H1 (cell line): ENCODE measurements around the gene RGS6. TPM values are rescaled to one million over a fixed set of nuclear protein-coding genes. Genes with fewer than 3 reads are reported as not detected.

ENCODE experiments used
- CTCF ChIA-PET: fragments of 300-600 bp; sonication (Branson Sonifier 250); formaldehyde crosslinking; loops from one replicate; lab custom pipeline; 2021; ENCODE audit not compliant: partially characterized antibody; lab: Charles Lee
- POLR2A ChIA-PET: fragments of 300-600 bp; sonication (Branson Sonifier 250); formaldehyde crosslinking; loops from one replicate; lab custom pipeline; 2021; ENCODE audit warnings: inconsistent platforms; ENCODE audit not compliant: partially characterized antibody; lab: Charles Lee
- DNase-seq, 2 experiments: peaks; one replicate each; pipeline versions ENCODE4 v3.0.0 to v3.0.0-alpha.2; 2010 to 2022; ENCODE audit warnings: low spot score in 2 of 2, low read depth in 1 of 2, mixed read lengths in 1 of 2
- FAIRE-seq: peaks from 2 replicates; lab custom pipeline; 2011; peaks lifted over from hg19 to GRCh38; lab: Jason Lieb, UNC
- H2AFZ ChIP-seq: 2 replicates; pipeline ENCODE4 v1.8.1; 2012; ENCODE audit warnings: low read length, inconsistent platforms
- H2AK5ac ChIP-seq: 2 replicates; pipeline ENCODE4 v1.6.1; 2013; ENCODE audit warnings: low read depth, low read length
- H2BK120ac ChIP-seq: replicated peaks from 2 replicates; pipeline ENCODE3; 2013; ENCODE audit warnings: low read depth, low read length, inconsistent platforms
- H2BK12ac ChIP-seq: 2 replicates; pipeline ENCODE4 v1.6.1; 2013; ENCODE audit warnings: low read depth, low read length
- H2BK15ac ChIP-seq: 2 replicates; pipeline ENCODE4 v1.6.1; 2013; ENCODE audit warnings: low read length
- H2BK20ac ChIP-seq: 2 replicates; pipeline ENCODE4 v1.6.1; 2013; ENCODE audit warnings: low read length
- H2BK5ac ChIP-seq: 2 replicates; pipeline ENCODE4 v1.6.1; 2013; ENCODE audit warnings: low read depth, low read length
- H3K14ac ChIP-seq: 2 replicates; pipeline ENCODE4 v1.6.1; 2013; ENCODE audit warnings: inconsistent platforms; ENCODE audit not compliant: insufficient read length
- H3K18ac ChIP-seq: 2 replicates; pipeline ENCODE4 v1.6.1; 2013; ENCODE audit warnings: low read length; ENCODE audit errors: extremely low read depth
- H3K23ac ChIP-seq: 2 replicates; pipeline ENCODE4 v1.6.1; 2013; ENCODE audit warnings: inconsistent platforms; ENCODE audit not compliant: insufficient read length
- H3K23me2 ChIP-seq: 2 replicates; pipeline ENCODE4 v1.6.1; 2013; ENCODE audit warnings: low read depth, low read length
- H3K27ac ChIP-seq: 2 replicates; pipeline ENCODE4 v1.6.1; 2011; ENCODE audit warnings: low read depth, low read length, inconsistent platforms
- H3K27me3 ChIP-seq, 4 experiments: replicated peaks in 1 of 4; 1 replicate in 1 of 4; 2 replicates in 3 of 4; pipeline versions ENCODE4 v1.6.1 to v1.8.1; 2011 to 2013; ENCODE audit warnings: low read length in 3 of 4, mild to moderate bottlenecking in 3 of 4, inconsistent platforms in 2 of 4, mixed read lengths in 2 of 4, moderate library complexity in 1 of 4; ENCODE audit not compliant: control insufficient read depth in 3 of 4, insufficient read depth in 3 of 4; ENCODE audit errors: extremely low read depth in 1 of 4
- H3K36me3 ChIP-seq, 4 experiments: 2 replicates each; pipeline versions ENCODE4 v1.6.1 to v1.8.1; 2011 to 2013; ENCODE audit warnings: mild to moderate bottlenecking in 4 of 4, low read length in 3 of 4, moderate library complexity in 2 of 4, control low read depth in 1 of 4, inconsistent platforms in 1 of 4; ENCODE audit not compliant: insufficient read depth in 4 of 4, control insufficient read depth in 2 of 4
- H3K4ac ChIP-seq: replicated peaks from 2 replicates; pipeline ENCODE3; 2013; ENCODE audit warnings: low read length, low read depth, mixed read lengths, inconsistent platforms; ENCODE audit not compliant: insufficient read length
- H3K4me1 ChIP-seq, 4 experiments: replicated peaks in 1 of 4; 1 replicate in 1 of 4; 2 replicates in 3 of 4; pipeline versions ENCODE4 v1.6.1 to v1.8.1; 2011 to 2013; ENCODE audit warnings: low read length in 3 of 4, inconsistent platforms in 2 of 4, mixed read lengths in 1 of 4; ENCODE audit not compliant: insufficient read depth in 4 of 4, control insufficient read depth in 3 of 4
- H3K4me2 ChIP-seq, 2 experiments: 2 replicates each; pipeline versions ENCODE4 v1.6.1 to v1.8.1; 2011 to 2013; ENCODE audit warnings: low read depth in 2 of 2, low read length in 2 of 2, control low read depth in 1 of 2, inconsistent platforms in 1 of 2, mild to moderate bottlenecking in 1 of 2; ENCODE audit not compliant: insufficient read depth in 1 of 2
- H3K4me3 ChIP-seq, 4 experiments: fragments of 200-600, 300-600 bp in 1 of 4; sonication (generic), shearing (Covaris generic), sonication (Bioruptor Twin) in 1 of 4; 2 replicates each; pipeline versions ENCODE4 v1.5.1 to v1.8.1; 2011 to 2016; ENCODE audit warnings: low read length in 4 of 4, low read depth in 3 of 4, control low read depth in 2 of 4, inconsistent platforms in 2 of 4, mild to moderate bottlenecking in 2 of 4, mixed read lengths in 1 of 4, moderate library complexity in 1 of 4; ENCODE audit not compliant: insufficient read depth in 2 of 4; ENCODE audit errors: extremely low read depth in 1 of 4
- H3K56ac ChIP-seq: replicated peaks from 2 replicates; pipeline ENCODE3; 2013; ENCODE audit warnings: low read depth, mild to moderate bottlenecking, mixed read lengths, low read length, inconsistent platforms; ENCODE audit not compliant: insufficient read length
- H3K79me1 ChIP-seq: 2 replicates; pipeline ENCODE4 v1.6.1; 2013; ENCODE audit warnings: low read depth, low read length, control low read depth
- H3K79me2 ChIP-seq, 2 experiments: 2 replicates each; pipeline versions ENCODE4 v1.6.1 to v1.8.1; 2012 to 2013; ENCODE audit warnings: low read length in 2 of 2, mild to moderate bottlenecking in 2 of 2, inconsistent platforms in 1 of 2; ENCODE audit not compliant: insufficient read depth in 2 of 2, control insufficient read depth in 1 of 2
- H3K9ac ChIP-seq, 4 experiments: replicated peaks in 1 of 4; 1 replicate in 1 of 4; 2 replicates in 3 of 4; pipeline versions ENCODE4 v1.6.1 to v1.8.1; 2011 to 2013; ENCODE audit warnings: low read depth in 3 of 4, low read length in 3 of 4, control low read depth in 2 of 4, mild to moderate bottlenecking in 2 of 4, moderate library complexity in 2 of 4, inconsistent platforms in 1 of 4; ENCODE audit errors: extremely low read depth in 1 of 4
- H3K9me3 ChIP-seq, 2 experiments: 2 replicates each; pipeline versions ENCODE4 v1.6.1 to v1.8.1; 2012 to 2013; ENCODE audit warnings: mild to moderate bottlenecking in 2 of 2, moderate library complexity in 2 of 2, control low read depth in 1 of 2, inconsistent platforms in 1 of 2, low read depth in 1 of 2, low read length in 1 of 2, mixed read lengths in 1 of 2; ENCODE audit not compliant: insufficient read depth in 2 of 2
- H4K20me1 ChIP-seq, 2 experiments: replicated peaks in 1 of 2; 2 replicates each; pipeline versions ENCODE3 to v1.8.1; 2011 to 2013; ENCODE audit warnings: inconsistent platforms in 2 of 2, low read length in 2 of 2, mild to moderate bottlenecking in 1 of 2; ENCODE audit not compliant: insufficient read depth in 2 of 2, control insufficient read depth in 1 of 2
- H4K5ac ChIP-seq: 2 replicates; pipeline ENCODE4 v1.6.1; 2013; ENCODE audit warnings: low read length, low read depth, mixed read lengths, inconsistent platforms; ENCODE audit not compliant: insufficient read length
- H4K8ac ChIP-seq: 2 replicates; pipeline ENCODE4 v1.8.0; 2013; ENCODE audit warnings: mild to moderate bottlenecking, moderate library complexity, low read length, inconsistent platforms; ENCODE audit not compliant: insufficient read depth; ENCODE audit errors: extremely low read depth
- H4K91ac ChIP-seq: replicated peaks from 2 replicates; pipeline ENCODE3; 2013; ENCODE audit warnings: low read length, mixed read lengths, inconsistent platforms; ENCODE audit not compliant: insufficient read length
- SP2 ChIP-seq: IDR thresholded peaks from 2 replicates; pipeline ENCODE4 v1.6.1; 2012; ENCODE audit warnings: mild to moderate bottlenecking, low read length, inconsistent platforms
- SUZ12 ChIP-seq: fragments of 200-600 bp; sonication (generic); IDR thresholded peaks from 2 replicates; pipeline ENCODE4 v1.6.1; 2012; ENCODE audit warnings: mild to moderate bottlenecking, inconsistent platforms, low read length, moderate library complexity, mixed read lengths
- TEAD4 ChIP-seq: IDR thresholded peaks from 2 replicates; pipeline ENCODE4 v1.6.1; 2012; ENCODE audit warnings: low read depth, low read length, inconsistent platforms, mixed read lengths
- YY1 ChIP-seq: IDR thresholded peaks from 2 replicates; pipeline ENCODE4 v1.6.1; 2011; ENCODE audit warnings: low read depth, mild to moderate bottlenecking, low read length
- WGBS, 2 experiments: shearing (Covaris generic) in 1 of 2; methylation state at CpG; one replicate each; pipeline versions ENCODE4 v1.1.6 to v1.1.7; 2013 to 2015; ENCODE audit warnings: low lambda C conversion rate in 2 of 2, mixed read lengths in 2 of 2, inconsistent platforms in 1 of 2, low coverage in 1 of 2, missing lambda C conversion rate in 1 of 2; ENCODE audit not compliant: insufficient replicate concordance in 2 of 2, insufficient coverage in 1 of 2, insufficient read length in 1 of 2; ENCODE audit errors: extremely low coverage in 1 of 2, missing lambda C conversion rate in 1 of 2; 5-methylcytosine and 5-hydroxymethylcytosine counted together
- polyA plus RNA-seq, 7 experiments: library from polyadenylated mRNA; depleted of rRNA in 3 of 7; stranded (reverse) in 5 of 7; unstranded in 2 of 7; fragments of >200 nt in 5 of 7; fragments of 200-250 nt in 2 of 7; gene quantifications; 1 replicate in 5 of 7; 2 replicates in 1 of 7; 4 replicates in 1 of 7; pipeline versions ENCODE4 v1.2.1 to v1.2.3, GENCODE V29; 2011 to 2013; ENCODE audit warnings: missing spikeins in 2 of 7, mixed read lengths in 2 of 7
- total RNA-seq: library from RNA; stranded (reverse); fragmentation: NEBNext Ultra II Directional; extraction: Animal tissue kit (Norgen Biotek cat#: 25700); gene quantifications from 2 replicates; pipeline ENCODE4 v1.2.1, GENCODE V29; 2021

Gene RGS6
- total and polyA plus RNA-seq, 2 of the 8 experiments (the other 6 are each of a cell fraction or from before 2014, with no cell fraction given) = 0.26 to 1.1 TPM

GRCh38 chr14:72600551-72601330 is 668.5 kb downstream of the RGS6 start:
- H4K20me1 ChIP-seq = no peaks in the 10 kb centered on the region
- ChIA-PET POLR2A (no interaction called here), CTCF (interaction anchor here (0.6 to 1.7 kb wide), 5 partner anchors 10 to 354 kb away, joined by 3 to 4 read pairs (median 4); no protein-coding TSS in a partner anchor)
- no peak overlapping the region for H3K23ac ChIP-seq
- H3K23me2 ChIP-seq = no peaks in the 10 kb centered on the region
- H4K8ac ChIP-seq = no peak overlapping the region
- H3K9me3 ChIP-seq = no peaks in the 10 kb centered on the region
- H2BK15ac ChIP-seq = no peak overlapping the region
- H4K91ac ChIP-seq = peak overlapping the region; percentile 25
- H3K36me3 ChIP-seq = no peaks in the 10 kb centered on the region
- no peaks in the 10 kb centered on the region for H3K79me1 ChIP-seq
- 80% methylated on average over 7 of the region's 9 CpGs; no CpG with 5 or more reads in 1 of the 2 experiments for WGBS, 2 experiments
- TF ChIP-seq TEAD4 (no peak), YY1 (no peak), SUZ12 (no peak), SP2 (no peak)
- H2BK5ac ChIP-seq = peak overlapping the region; percentile 12; the same call in 1 of the 2 replicates
- peak overlapping the region in 1 of 2 experiments; percentile 13; a peak in 2 of 4 replicates for H3K4me2 ChIP-seq
- no peak overlapping the region for H3K4me3 ChIP-seq
- no peaks in the 10 kb centered on the region for H3K27me3 ChIP-seq
- H2AFZ ChIP-seq = peak overlapping the region; percentile 92; the same call in 1 of the 2 replicates
- no peak overlapping the region for H3K14ac ChIP-seq
- H2BK12ac ChIP-seq = peak overlapping the region; percentile 62; the same call in 1 of the 2 replicates
- no peak overlapping the region for H2AK5ac ChIP-seq
- no peak overlapping the region for H4K5ac ChIP-seq
- no peaks in the 10 kb centered on the region for H3K79me2 ChIP-seq
- no peak overlapping the region for H3K9ac ChIP-seq
- no peak overlapping the region for H3K56ac ChIP-seq
- no peak overlapping the region for H2BK120ac ChIP-seq
- H3K4me1 ChIP-seq = peaks cover 2 to 11% (median 8%) of the 10 kb centered on the region in 4 experiments
- peak overlapping the region; percentile 25; the same call in 1 of the 2 replicates for H3K18ac ChIP-seq
- no peak overlapping the region for H3K27ac ChIP-seq
- no peak for DNase-seq
- no peak overlapping the region for H2BK20ac ChIP-seq
- FAIRE-seq = no peak
- no peak overlapping the region for H3K4ac ChIP-seq
